Gastrocnemius medialis (tissue), 4 donors: ENCODE results near the gene GLB1L. TPM values are rescaled to one million over a fixed set of nuclear protein-coding genes. Genes with fewer than 3 reads are reported as not detected.

Experiments used
- ATAC-seq, 2 donors: fragments of 150-250 bp; one replicate each; pipeline ENCODE4 v1.9.1; 2016
- DNase-seq, 2 donors: peaks; one replicate each; pipeline ENCODE4 v3.0.0-alpha.2; 2019
- H3K27ac ChIP-seq, 4 donors: fragments of 200-600 bp; sonication (generic); 1 replicate in 1 of 4; 2 replicates in 3 of 4; pipeline ENCODE4 v1.5.1; 2016 to 2018; ENCODE audit warnings: mild to moderate bottlenecking in 2 of 4, moderate library complexity in 1 of 4
- H3K27me3 ChIP-seq, 3 donors: fragments of 200-600 bp; sonication (generic) in 2 of 3; 1 replicate in 1 of 3; 2 replicates in 2 of 3; pipeline versions ENCODE4 v1.5.1 to v1.6.0; 2016 to 2019; ENCODE audit warnings: mild to moderate bottlenecking in 1 of 3, moderate library complexity in 1 of 3
- H3K36me3 ChIP-seq, 2 donors: fragments of 200-600 bp; sonication (generic) in 1 of 2; one replicate each; pipeline ENCODE4 v1.5.1; 2017 to 2018
- H3K4me1 ChIP-seq, 2 donors: fragments of 200-600 bp; sonication (generic) in 1 of 2; one replicate each; pipeline ENCODE4 v1.5.1; 2016 to 2017; ENCODE audit warnings: mild to moderate bottlenecking in 2 of 2
- H3K4me3 ChIP-seq, 4 donors: fragments of 200-600 bp; sonication (generic) in 3 of 4; 1 replicate in 1 of 4; 2 replicates in 3 of 4; pipeline ENCODE4 v1.5.1; 2016 to 2019; ENCODE audit warnings: mild to moderate bottlenecking in 2 of 4
- H3K9me3 ChIP-seq, 3 donors: fragments of 200-600 bp; sonication (generic) in 2 of 3; 1 replicate in 1 of 3; 2 replicates in 2 of 3; pipeline ENCODE4 v1.5.1; 2016 to 2019
- CTCF ChIP-seq, 5 experiments: fragments of 450-650 bp in 3 of 5; fragments of 200-600 bp in 2 of 5; sonication (generic) in 2 of 5; IDR thresholded peaks in 4 of 5; conservative IDR thresholded peaks in 1 of 5; 1 replicate in 4 of 5; 2 replicates in 1 of 5; pipeline ENCODE4 v1.5.1; 2016 to 2019; ENCODE audit warnings: antibody characterized with exemption in 5 of 5, mild to moderate bottlenecking in 3 of 5, moderate library complexity in 3 of 5
- POLR2A ChIP-seq, 2 donors: fragments of 450-650 bp; IDR thresholded peaks; one replicate each; pipeline ENCODE4 v1.6.1; 2017; ENCODE audit warnings: antibody characterized with exemption in 2 of 2, mild to moderate bottlenecking in 2 of 2, moderate library complexity in 2 of 2
- in situ Hi-C, 4 donors: fragments of 200-750 bp; cut with MboI; loops; one replicate each; pipeline versions ENCODE4 v1.15.0 to v1.8.0; 2017; ENCODE audit warnings: low sequenced_read_pairs in 4 of 4
- intact Hi-C: fragments of 100-400 bp; cut with DNase I; formaldehyde crosslinking; loops from one replicate; pipeline ENCODE4 v1.15.1; 2023; ENCODE audit warnings: low total_unique reads
- total RNA-seq, 4 donors: library from RNA; depleted of rRNA; stranded (reverse); fragments of >200 nt; gene quantifications; one replicate each; pipeline versions ENCODE4 v1.1.0 to v1.2.3, GENCODE V29; 2016

The GLB1L gene
- total RNA-seq, 4 donors from 2014 or later: 1.0 to 3.6 (median 1.3) TPM

GRCh38 chr2:219210886-219211362 lies 34.3 kb downstream of the GLB1L start:
- intact Hi-C loops (no loop called here), in situ Hi-C loops (no loop called here)
- Histone ChIP-seq H3K4me1 (peaks cover 15 to 17% of the 10 kb centered on the region in 2 donors), H3K27ac (no peak overlapping the region), H3K9me3 (no peaks in the 10 kb centered on the region), H3K36me3 (peaks cover 0 to 76% of the 10 kb centered on the region in 2 donors), H3K27me3 (no peaks in the 10 kb centered on the region), H3K4me3 (no peak overlapping the region)
- DNase-seq (no peak), ATAC-seq (no peak)
- TF ChIP-seq POLR2A (IDR thresholded peaks at IDR 0.05) (no peak), CTCF (IDR thresholded peaks at IDR 0.05 in 4 of 5, conservative IDR thresholded peaks at IDR 0.05 in 1 of 5) (no peak)

- H3K9me3 ChIP-seq: no peaks in the 10 kb centered on the region
- H3K27me3 ChIP-seq: no peaks in the 10 kb centered on the region
- H3K4me1 ChIP-seq: peaks cover 16 to 21% of the 10 kb centered on the region in 2 donors
- TF ChIP-seq POLR2A (IDR thresholded peaks at IDR 0.05) (no peak), CTCF (IDR thresholded peaks at IDR 0.05 in 4 of 5, conservative IDR thresholded peaks at IDR 0.05 in 1 of 5) (no peak)
- intact Hi-C loops (no loop called here), in situ Hi-C loops (no loop called here)
- DNase-seq: no peak
- no peak overlapping the region for H3K27ac ChIP-seq
- H3K36me3 ChIP-seq: peaks cover 0 to 70% of the 10 kb centered on the region in 2 donors
- ATAC-seq: no peak
- no peak overlapping the region for H3K4me3 ChIP-seq
Measured at GRCh38 chr2:219210196-219210885, 34.9 kb downstream of the GLB1L start.

- in situ Hi-C loops: loop anchor here in 2 of 4 donors (5.0 kb wide), 1 partner anchor 37 kb away; the partner anchor contains the start of gene SLC23A3 (in 2 of the 2)
Measured at GRCh38 chr2:219209236-219210195, 35.7 kb downstream of the GLB1L start.

More at GRCh38 chr2:219209236-219210195, 35.7 kb downstream of the GLB1L start:
- no peak for TF ChIP-seq CTCF (IDR thresholded peaks at IDR 0.05 in 4 of 5, conservative IDR thresholded peaks at IDR 0.05 in 1 of 5)
- TF ChIP-seq POLR2A (IDR thresholded peaks at IDR 0.05): no peak
- no peak for ATAC-seq
- H3K9me3 ChIP-seq: no peaks in the 10 kb centered on the region
- no peak for DNase-seq
- intact Hi-C loops: no loop called here
- H3K36me3 ChIP-seq: peaks cover 0 to 63% of the 10 kb centered on the region in 2 donors
- peaks cover 16 to 21% of the 10 kb centered on the region in 2 donors for H3K4me1 ChIP-seq
- no peak overlapping the region for H3K27ac ChIP-seq
- H3K4me3 ChIP-seq: no peak overlapping the region
- no peaks in the 10 kb centered on the region for H3K27me3 ChIP-seq
